Activated T-helper 1 cell treated with anti-CD3 and anti-CD28 coated beads, Interleukin-12 subunit alpha, Interleukin-12 subunit beta, Interleukin-2, Interleukin-4 antibody, amounts not matched to agents 30 ng/mL and 10 ng/mL and 1 ng/mL, durations not matched to agents 14 hours and 24 hours and 36 hours (primary cell): ENCODE results near the gene PLEKHF1. TPM values are rescaled to one million over a fixed set of nuclear protein-coding genes. Genes with fewer than 3 reads are reported as not detected.
"Not testable (repeated sequence)": the region's sequence is repeated elsewhere in the genome, so short reads cannot be mapped to it uniquely, and the experiment has no call there.

ENCODE experiments used
- DNase-seq: peaks from one replicate; pipeline ENCODE4 v3.0.0; 2021; ENCODE audit warnings: low spot score
- H3K27ac Mint-ChIP-seq: one replicate; pipeline ENCODE4 v1.8.0; 2021; ENCODE audit warnings: mild to moderate bottlenecking, mixed read lengths
- H3K27me3 Mint-ChIP-seq: one replicate; pipeline ENCODE4 v1.8.0; 2022; ENCODE audit warnings: mild to moderate bottlenecking, moderate library complexity, mixed read lengths; ENCODE audit not compliant: insufficient read depth
- H3K36me3 Mint-ChIP-seq: one replicate; pipeline ENCODE4 v1.8.0; 2021; ENCODE audit warnings: low read depth, mixed read lengths
- H3K4me1 Mint-ChIP-seq: one replicate; pipeline ENCODE4 v1.8.0; 2021; ENCODE audit warnings: low read depth, mixed read lengths
- H3K4me3 Mint-ChIP-seq: one replicate; pipeline ENCODE4 v1.8.0; 2021; ENCODE audit warnings: mild to moderate bottlenecking, moderate library complexity, mixed read lengths
- H3K9me3 Mint-ChIP-seq: one replicate; pipeline ENCODE4 v1.8.0; 2021; ENCODE audit warnings: mixed read lengths
- intact Hi-C: fragments of 100-400 bp; cut with micrococcal nuclease; formaldehyde crosslinking; loops from one replicate; pipeline ENCODE4 v1.15.1; 2024
- total RNA-seq: library from RNA; stranded (reverse); gene quantifications from 2 replicates; pipeline ENCODE4 v1.2.3, GENCODE V29; 2022

Gene PLEKHF1
- total RNA-seq, 1 donor from 2014 or later: 30.9 TPM

GRCh38 chr19:29626386-29626785 is 38.9 kb upstream of the PLEKHF1 start:
- intact Hi-C loops: no loop called here
- Mint-ChIP-seq H3K27ac (no peak overlapping the region), H3K27me3 (peaks cover 5% of the 10 kb centered on the region), H3K9me3 (no peaks in the 10 kb centered on the region), H3K36me3 (no peaks in the 10 kb centered on the region), H3K4me3 (no peak overlapping the region), H3K4me1 (peaks cover 29% of the 10 kb centered on the region)
- no peak for DNase-seq

DNA sequence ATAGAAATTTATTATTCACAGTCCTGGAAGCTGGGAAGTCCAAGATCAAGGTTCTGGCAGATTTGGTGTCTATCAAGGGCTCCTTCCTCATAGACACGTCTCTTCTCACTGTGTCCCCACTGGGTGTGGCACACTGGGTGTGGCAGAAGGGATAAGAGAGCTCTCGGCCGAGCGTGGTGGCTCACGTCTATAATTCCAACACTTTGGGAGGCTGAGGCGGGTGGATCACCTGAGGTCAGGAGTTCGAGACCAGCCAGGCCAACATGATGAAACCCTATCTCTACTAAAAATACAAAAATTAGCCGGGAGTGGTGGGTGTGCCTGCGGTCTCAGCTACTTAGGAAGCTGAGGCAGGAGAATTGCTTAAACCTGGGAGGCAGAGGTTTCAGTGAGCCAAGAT is 38.4 kb upstream of the PLEKHF1 start:
- H3K36me3 Mint-ChIP-seq, intact Hi-C loops, H3K4me3 Mint-ChIP-seq, H3K27ac Mint-ChIP-seq, H3K27me3 Mint-ChIP-seq, H3K9me3 Mint-ChIP-seq, DNase-seq: not testable (repeated sequence)
- peaks cover 25% of the 10 kb centered on the region for H3K4me1 Mint-ChIP-seq

- DNase-seq: no peak
Measured at GRCh38 chr19:29628661-29629385, 36.4 kb upstream of the PLEKHF1 start.

GRCh38 chr19:29629836-29630534 is 35.3 kb upstream of the PLEKHF1 start:
- intact Hi-C loops: no loop called here
- Mint-ChIP-seq H3K4me1 (no peaks in the 10 kb centered on the region), H3K27me3 (peaks cover 3% of the 10 kb centered on the region), H3K36me3 (no peaks in the 10 kb centered on the region), H3K4me3 (no peak overlapping the region), H3K27ac (no peak overlapping the region), H3K9me3 (no peaks in the 10 kb centered on the region)
- DNase-seq: no peak

More at GRCh38 chr19:29628661-29629385, 36.4 kb upstream of the PLEKHF1 start:
- Mint-ChIP-seq H3K4me1 (peaks cover 5% of the 10 kb centered on the region), H3K9me3 (no peaks in the 10 kb centered on the region), H3K27me3 (peaks cover 3% of the 10 kb centered on the region), H3K36me3 (no peaks in the 10 kb centered on the region), H3K27ac (no peak overlapping the region), H3K4me3 (no peak overlapping the region)
- intact Hi-C loops: no loop called here

DNA sequence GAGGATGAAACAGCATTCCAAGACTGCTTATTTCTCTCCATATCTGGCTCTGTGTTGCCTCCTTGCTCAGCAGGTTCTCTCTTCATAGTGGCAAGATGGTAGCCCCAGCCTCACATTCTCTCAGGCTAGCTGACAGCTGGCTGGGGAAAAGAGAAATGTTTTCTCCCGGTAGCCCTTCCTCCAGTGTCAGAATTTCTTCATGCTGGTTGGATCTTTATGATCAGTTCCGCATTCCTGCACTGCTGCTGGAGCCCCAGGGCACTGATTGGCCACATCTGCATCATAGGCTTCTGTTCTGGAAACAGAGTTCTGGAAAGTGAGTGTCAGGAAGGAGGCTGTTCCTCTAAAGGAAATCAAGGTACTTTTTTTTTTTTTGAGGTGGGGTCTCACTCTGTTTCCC is 34.6 kb upstream of the PLEKHF1 start:
- DNase-seq: no peak
- intact Hi-C loops: no loop called here
- no peak overlapping the region for H3K4me3 Mint-ChIP-seq
- no peaks in the 10 kb centered on the region for H3K9me3 Mint-ChIP-seq
- no peaks in the 10 kb centered on the region for H3K4me1 Mint-ChIP-seq
- H3K36me3 Mint-ChIP-seq: no peaks in the 10 kb centered on the region
- peaks cover 3% of the 10 kb centered on the region for H3K27me3 Mint-ChIP-seq
- H3K27ac Mint-ChIP-seq: no peak overlapping the region

GRCh38 chr19:29631450-29631849 is 33.8 kb upstream of the PLEKHF1 start:
- H3K4me1 Mint-ChIP-seq: no peaks in the 10 kb centered on the region
- intact Hi-C loops: no loop called here
- H3K27ac Mint-ChIP-seq: no peak overlapping the region
- peaks cover 3% of the 10 kb centered on the region for H3K27me3 Mint-ChIP-seq
- no peaks in the 10 kb centered on the region for H3K9me3 Mint-ChIP-seq
- no peaks in the 10 kb centered on the region for H3K36me3 Mint-ChIP-seq
- H3K4me3 Mint-ChIP-seq: no peak overlapping the region
- no peak for DNase-seq

GRCh38 chr19:29634002-29634401 is 31.3 kb upstream of the PLEKHF1 start:
- Mint-ChIP-seq H3K27ac (no peak overlapping the region), H3K36me3 (no peaks in the 10 kb centered on the region), H3K4me3 (no peak overlapping the region), H3K27me3 (peaks cover 3% of the 10 kb centered on the region), H3K9me3 (no peaks in the 10 kb centered on the region), H3K4me1 (no peaks in the 10 kb centered on the region)
- DNase-seq: no peak
- intact Hi-C loops: no loop called here

DNA sequence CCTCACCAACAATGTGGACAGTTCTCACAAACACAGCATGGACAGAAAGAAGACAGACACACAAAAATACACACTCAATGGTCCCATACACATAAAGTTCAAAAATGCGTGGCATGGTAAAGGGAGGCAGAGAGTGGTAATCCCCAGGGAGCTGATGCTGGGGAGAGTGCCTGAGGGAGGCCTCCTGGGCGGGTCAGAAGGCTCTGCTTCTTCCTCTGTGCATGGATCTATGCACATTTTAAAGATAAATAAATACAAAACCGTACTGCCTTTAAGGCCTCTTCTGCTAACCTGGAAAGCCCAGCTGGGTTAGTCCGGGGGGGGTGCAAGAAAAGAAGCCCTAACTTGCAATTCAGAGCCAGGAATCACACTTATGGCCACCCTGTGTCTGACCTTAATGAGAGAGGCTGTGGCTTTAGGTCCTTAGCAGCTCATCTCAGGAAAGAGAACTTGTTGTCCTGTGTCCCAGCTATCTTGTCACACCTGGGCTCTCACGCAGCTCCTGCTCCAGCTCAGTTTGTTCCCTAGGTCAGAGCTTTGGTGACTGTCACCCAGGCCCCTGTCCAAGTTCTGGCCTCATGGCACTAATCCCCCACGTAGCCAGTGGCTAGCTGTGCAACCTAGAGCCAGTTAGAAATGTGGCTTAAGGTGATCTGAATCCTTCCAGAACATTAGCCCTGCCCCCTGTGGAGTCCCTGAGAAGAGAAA is 30.7 kb upstream of the PLEKHF1 start:
- no peak overlapping the region for H3K27ac Mint-ChIP-seq
- intact Hi-C loops: no loop called here

GRCh38 chr19:29635963-29636362 is 29.3 kb upstream of the PLEKHF1 start:
- no peak overlapping the region for H3K27ac Mint-ChIP-seq
- DNase-seq: no peak
- intact Hi-C loops: no loop called here
- no peaks in the 10 kb centered on the region for H3K9me3 Mint-ChIP-seq
- H3K4me3 Mint-ChIP-seq: no peak overlapping the region
- no peaks in the 10 kb centered on the region for H3K4me1 Mint-ChIP-seq
- peaks cover 2% of the 10 kb centered on the region for H3K27me3 Mint-ChIP-seq
- H3K36me3 Mint-ChIP-seq: no peaks in the 10 kb centered on the region

More for the DNA sequence above, 30.7 kb upstream of the PLEKHF1 start:
- H3K4me3 Mint-ChIP-seq: no peak overlapping the region
- H3K4me1 Mint-ChIP-seq: no peaks in the 10 kb centered on the region
- H3K9me3 Mint-ChIP-seq: no peaks in the 10 kb centered on the region
- no peak for DNase-seq
- H3K27me3 Mint-ChIP-seq: peaks cover 3% of the 10 kb centered on the region
- H3K36me3 Mint-ChIP-seq: no peaks in the 10 kb centered on the region

DNA sequence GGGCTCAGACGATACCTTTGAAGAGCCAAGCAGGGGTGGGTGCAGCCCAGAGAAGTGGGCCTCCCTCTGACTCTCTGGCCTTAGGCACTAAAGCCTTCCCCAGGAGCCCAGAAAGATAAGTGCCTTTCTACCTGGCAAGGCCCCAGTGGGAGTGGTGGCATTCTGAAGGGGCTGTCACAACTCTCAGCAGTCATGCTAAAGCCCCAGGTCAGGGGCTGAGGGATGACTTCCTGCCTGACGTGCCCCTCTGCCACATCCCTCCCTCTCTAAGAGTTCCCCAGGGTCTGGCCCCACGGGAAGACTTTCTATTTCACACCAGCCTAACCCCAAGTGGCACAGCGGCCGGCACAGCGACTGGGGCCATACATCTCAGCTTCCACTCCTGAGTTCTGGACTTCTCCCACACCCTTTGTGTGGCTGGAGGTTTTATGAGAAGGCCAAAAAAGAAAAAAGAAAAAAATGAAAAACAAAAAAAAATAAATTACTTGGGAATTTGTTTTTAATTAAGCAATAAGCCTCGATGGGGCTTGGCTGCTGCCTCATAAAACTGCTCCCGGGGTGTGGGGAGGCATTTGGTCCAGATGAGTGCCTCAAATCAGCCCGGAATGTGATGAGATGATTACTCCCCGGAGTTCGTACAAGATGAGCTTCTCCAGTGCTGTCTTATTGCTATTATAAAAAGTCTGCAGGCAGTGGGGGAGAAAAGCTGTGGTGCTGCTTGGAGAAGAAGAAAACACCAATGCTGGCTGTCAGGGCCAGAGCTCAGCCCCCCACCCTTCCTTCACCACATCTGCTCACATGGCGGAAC is 28.5 kb upstream of the PLEKHF1 start:
- H3K9me3 Mint-ChIP-seq: no peaks in the 10 kb centered on the region
- H3K4me1 Mint-ChIP-seq: no peaks in the 10 kb centered on the region
- no peak overlapping the region for H3K4me3 Mint-ChIP-seq
- H3K27me3 Mint-ChIP-seq: peaks cover 4% of the 10 kb centered on the region
- H3K27ac Mint-ChIP-seq: no peak overlapping the region
- no peak for DNase-seq
- no peaks in the 10 kb centered on the region for H3K36me3 Mint-ChIP-seq
- intact Hi-C loops: no loop called here

GRCh38 chr19:29639086-29639485 is 26.2 kb upstream of the PLEKHF1 start:
- H3K9me3 Mint-ChIP-seq: no peaks in the 10 kb centered on the region
- H3K4me1 Mint-ChIP-seq: no peaks in the 10 kb centered on the region
- no peak overlapping the region for H3K27ac Mint-ChIP-seq
- H3K27me3 Mint-ChIP-seq: peaks cover 6% of the 10 kb centered on the region
- no peak overlapping the region for H3K4me3 Mint-ChIP-seq
- no peaks in the 10 kb centered on the region for H3K36me3 Mint-ChIP-seq
- intact Hi-C loops: no loop called here
- no peak for DNase-seq

DNA sequence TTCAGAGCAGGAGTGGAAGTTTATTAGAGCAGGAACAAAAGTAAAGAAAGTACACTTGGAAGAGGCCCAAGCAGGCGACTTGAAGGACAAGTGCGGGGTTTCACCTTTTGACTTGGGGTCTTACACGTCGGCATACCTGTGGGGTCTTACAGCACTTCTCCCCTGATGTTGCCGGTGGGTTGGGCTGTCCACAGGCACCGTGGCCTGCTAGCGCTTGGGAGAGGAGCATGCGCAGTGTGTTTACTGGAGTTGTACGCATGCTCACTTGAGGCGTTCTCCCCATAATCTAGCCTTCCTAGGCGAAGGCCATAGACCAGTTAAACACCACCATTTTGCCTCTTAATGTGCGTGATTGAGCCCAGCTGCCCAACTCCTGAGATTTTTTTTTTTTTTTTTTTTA is 25.0 kb upstream of the PLEKHF1 start:
- Mint-ChIP-seq H3K27ac (no peak overlapping the region), H3K27me3 (peaks cover 6% of the 10 kb centered on the region), H3K4me1 (peaks cover 7% of the 10 kb centered on the region), H3K36me3 (no peaks in the 10 kb centered on the region), H3K9me3 (no peaks in the 10 kb centered on the region), H3K4me3 (no peak overlapping the region)
- intact Hi-C loops: no loop called here
- DNase-seq: no peak
